Tibial nerve (tissue), 4 donors: ENCODE results near the gene CHST14.

ENCODE experiments used
- CTCF ChIP-seq, 5 experiments: fragments of 200-600 bp in 3 of 5; fragments of 450-650 bp in 2 of 5; sonication (generic) in 3 of 5; IDR thresholded peaks; one replicate each; pipeline ENCODE4 v1.5.1; 2016 to 2019; ENCODE audit warnings: antibody characterized with exemption in 5 of 5, mild to moderate bottlenecking in 3 of 5, moderate library complexity in 2 of 5
- EP300 ChIP-seq, 2 donors: sonication (generic); formaldehyde crosslinking; IDR thresholded peaks; one replicate each; pipeline ENCODE4 v1.6.1; 2017; ENCODE audit warnings: antibody characterized with exemption in 2 of 2, mild to moderate bottlenecking in 1 of 2

GRCh38 chr15:40470423-40471104 is at the start of gene CHST14:
- peak in 1 of 2 donors; percentile 33 for TF ChIP-seq EP300 (IDR thresholded peaks at IDR 0.05)
- no peak for TF ChIP-seq CTCF (IDR thresholded peaks at IDR 0.05)
